GM18909 (cell line): ENCODE data around the gene IL12B.

Experiments used
- ATAC-seq: cut with Tn5 transposase; IDR thresholded peaks from one replicate; pipeline ENCODE4 v1.9.1; 2021; ENCODE audit warnings: mild to moderate bottlenecking; ENCODE audit not compliant: unreplicated experiment, poor library complexity

The IL12B gene

DNA sequence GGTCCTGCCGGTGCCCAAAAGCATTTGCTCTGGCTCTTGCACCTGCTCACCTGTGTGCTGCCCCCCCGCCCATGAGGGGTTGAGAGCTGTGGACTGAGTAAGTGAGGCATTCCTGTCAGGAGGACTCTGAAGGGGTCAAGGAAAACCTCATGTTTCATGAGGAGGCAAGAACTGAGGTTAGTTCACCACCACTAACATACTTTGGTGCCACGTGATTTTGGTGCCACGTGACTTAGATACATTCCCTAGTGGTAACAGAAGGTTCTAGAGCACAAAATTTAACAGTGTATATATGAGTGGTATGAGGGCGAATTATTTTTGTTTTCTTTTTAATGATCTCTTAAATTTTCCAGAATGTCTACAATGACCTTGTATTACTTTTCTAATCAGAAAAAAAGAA, 6.3 kb upstream of the IL12B start:
- no peak for ATAC-seq

DNA sequence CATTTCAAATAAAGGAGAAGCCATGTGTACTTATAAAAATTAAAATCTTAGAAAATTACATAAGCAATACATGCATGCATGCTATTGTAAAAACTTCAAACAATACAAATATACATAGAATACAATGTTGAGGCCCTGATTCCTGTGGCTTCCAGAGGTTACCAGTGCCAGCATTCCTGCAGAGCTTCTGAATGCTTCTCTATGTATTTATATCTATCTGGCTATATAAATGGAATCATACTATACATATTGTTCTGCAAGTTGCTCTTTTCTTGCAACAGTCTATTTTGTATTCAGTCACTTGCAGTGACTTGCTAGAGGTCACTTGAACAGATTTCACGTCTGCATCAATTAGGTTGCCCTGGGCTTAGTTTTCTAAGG, 3.2 kb upstream of the IL12B start:
- ATAC-seq: no peak

DNA sequence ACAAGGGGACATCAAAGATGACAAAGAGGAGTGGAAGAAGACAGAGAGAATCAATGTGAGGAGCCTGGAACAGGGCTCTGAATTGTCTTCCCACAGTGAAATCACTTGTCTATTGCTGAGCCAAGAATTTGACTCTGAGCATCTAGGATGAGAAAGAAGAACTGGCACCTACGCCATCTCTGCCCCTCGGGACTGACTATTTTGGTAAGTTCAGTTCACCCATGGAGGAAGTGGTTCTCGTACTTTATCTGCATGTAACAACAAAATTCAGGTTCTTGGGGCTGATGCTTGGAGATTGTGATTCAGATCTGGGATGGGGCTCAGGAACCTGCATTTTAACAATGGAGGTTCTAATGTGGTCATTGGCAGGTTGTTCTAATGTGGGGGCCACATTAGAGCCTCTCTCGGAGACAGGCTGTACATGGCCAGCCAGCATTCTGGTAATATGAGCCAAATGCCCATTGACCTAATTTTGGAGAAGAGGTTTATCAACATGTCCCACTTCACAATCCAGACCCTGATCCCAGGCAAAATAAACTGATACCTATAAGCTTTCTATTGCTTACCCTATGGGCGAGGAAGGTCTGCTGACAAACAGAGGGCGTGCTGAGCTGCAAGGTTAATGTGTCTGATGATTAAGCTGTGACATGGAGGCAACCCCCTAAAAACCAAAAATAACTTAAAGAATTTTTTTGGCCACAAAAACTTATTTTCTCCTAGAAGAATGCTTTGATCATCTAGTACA, 2.7 kb upstream of the IL12B start:
- ATAC-seq: peak; percentile 42

DNA sequence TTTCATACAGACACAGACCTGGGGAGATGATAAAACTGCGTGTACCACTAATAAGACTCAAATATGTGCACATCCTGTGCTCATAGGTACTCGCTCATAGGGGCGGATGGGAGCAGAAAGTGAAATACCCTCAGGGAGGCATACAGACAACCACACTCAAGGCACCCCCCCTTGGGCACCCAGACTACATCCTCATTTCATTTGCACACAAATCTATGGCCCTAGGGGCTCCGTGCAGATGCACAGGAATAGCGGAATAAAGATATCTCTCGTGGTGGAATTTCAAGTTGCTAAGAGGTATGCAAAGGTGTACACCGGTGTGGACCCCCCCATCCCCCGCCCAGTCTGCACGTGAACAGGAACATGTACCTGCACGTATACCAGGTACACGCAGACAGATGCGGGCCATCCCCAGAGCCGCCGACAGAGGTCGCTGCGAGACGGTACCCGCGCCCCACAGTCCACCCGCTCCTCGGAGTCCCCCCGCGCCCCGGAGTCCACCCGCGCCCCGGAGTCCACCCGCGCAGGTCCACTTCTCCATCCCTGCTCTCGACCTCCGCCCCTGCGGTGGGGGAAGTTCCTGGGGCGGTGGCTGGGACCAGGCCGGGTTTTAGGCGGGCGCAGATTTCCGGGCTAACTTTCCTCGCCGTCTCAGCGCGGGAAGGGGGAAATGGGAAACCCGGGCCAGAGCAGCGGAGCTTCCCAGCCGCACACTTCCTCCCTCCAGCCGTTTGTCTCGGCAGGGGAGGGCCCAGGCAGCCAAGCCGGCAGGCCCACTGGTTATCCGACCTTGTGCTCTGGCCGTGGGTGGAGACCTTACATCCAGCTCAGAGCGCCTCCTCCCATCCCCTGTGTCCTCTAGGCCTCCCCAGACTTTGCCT, 1.0 kb upstream of the IL12B start:
- peak; percentile 66 for ATAC-seq

DNA sequence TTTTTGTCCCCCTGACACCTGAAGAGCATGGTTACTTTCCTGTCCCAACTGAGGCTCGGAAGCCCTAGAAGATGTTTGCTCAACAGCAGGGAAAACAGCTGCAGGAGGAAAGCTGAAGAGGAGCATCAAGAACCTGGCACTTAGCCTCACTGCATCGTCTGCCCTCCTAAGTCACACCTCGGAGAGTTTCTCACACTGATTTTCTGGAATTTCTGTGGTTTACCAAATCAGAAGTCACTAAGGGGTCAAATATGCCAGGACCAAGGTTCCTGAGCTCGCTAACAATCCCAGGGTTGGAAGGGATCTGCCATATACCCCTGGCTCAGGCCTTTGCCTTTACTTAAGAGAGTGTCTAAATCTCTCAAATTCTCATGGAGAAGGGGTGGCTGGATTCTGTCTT, 5.3 kb downstream of the IL12B start:
- ATAC-seq: no peak

DNA sequence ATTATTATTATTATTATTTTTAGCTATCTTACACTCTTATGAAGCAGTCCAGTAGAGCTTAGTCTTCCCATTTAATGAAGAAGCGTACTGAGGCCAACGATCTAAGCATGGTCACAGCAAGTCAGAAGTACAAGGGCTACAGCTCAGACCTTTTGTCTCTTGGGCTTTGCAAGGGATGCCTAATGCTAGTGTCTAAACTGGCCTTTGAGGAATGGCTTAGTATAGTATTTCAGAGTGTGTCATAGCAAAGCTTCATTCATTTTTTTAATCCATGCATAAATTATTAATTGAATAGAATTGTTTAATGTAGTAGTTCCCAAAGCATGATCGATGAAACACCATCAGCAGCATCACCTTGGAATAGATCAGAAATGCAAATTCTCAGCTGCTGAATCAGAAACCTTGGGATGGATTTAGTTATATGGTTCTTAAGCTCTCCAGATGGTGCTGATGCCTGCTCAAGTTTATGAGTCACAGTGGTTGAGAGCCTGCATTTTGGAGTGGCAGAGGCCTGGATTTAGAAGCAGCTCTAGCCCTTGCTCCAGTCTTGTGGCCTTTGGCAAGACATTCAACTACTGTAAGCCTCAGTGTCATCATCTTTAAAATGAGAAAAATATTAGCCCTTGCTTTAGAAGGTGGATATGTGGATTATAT, 6.1 kb downstream of the IL12B start:
- ATAC-seq: no peak

DNA sequence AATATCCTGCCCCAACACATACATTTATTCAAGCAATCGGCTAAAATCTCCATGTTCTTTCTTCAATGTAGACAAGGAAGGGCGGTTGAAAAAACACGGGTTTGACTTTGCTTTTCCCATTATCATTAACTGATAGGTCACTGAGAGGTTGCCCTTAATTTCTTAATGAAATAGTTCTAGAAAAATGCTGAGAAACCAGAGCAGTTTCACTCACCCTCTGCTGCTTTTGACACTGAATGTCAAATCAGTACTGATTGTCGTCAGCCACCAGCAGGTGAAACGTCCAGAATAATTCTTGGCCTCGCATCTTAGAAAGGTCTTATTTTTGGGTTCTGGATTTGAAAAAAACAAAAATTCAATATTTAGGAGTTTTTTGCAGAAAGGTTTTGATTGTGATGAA, 8.1 kb downstream of the IL12B start:
- no peak for ATAC-seq

DNA sequence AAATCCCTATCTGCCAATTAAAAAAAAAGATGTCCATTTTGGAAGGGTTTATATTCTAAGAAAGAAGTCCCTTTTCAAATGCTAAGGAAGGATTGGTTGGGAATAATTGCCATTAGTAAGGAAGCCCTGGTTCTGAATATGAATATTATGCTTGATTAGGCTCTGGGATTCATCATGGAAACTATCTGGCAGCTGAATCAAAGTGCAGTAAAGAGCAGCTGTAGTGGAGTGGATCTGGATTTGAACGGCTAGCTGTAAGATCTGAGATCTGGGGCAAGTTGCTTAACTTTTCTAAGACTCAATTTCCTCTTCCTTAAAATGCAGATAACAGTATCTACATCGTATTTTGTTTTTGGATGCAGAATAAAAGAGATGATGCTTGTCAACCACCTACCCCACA, 10.5 kb downstream of the IL12B start:
- ATAC-seq: no peak

DNA sequence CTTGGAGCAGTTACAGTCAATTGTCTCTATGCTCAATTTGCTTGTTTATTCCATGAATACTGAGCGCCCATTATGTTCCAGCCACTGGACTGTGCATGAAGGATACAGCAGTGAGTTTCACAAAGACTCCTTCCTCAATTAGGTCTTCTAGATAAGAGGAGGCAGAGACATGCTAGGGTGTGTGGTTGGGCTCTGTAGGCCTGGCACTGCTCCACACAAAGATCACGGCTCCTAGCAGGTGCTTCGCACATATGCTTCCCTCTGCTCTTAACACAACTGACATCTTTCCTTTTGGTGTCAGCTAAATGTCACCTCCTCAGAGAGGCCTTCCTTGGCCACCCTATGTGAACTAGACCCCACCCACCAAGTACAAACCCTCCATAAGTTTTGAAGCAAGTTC, 10.9 kb downstream of the IL12B start:
- no peak for ATAC-seq

DNA sequence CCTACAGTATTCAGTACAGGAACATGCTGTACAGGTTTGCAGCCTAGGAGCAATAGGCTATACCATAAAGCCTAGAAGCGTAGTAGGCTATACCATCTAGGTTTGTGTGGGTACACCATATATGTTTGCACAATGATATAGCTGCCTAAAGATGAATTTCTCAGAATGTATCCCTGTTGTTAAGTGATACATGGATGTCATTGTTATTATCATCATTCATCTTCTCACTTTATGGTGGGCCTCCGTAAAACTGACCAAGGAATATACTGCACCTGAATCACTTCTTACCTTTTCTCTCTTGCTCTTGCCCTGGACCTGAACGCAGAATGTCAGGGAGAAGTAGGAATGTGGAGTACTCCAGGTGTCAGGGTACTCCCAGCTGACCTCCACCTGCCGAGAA, 11.8 kb downstream of the IL12B start:
- no peak for ATAC-seq

DNA sequence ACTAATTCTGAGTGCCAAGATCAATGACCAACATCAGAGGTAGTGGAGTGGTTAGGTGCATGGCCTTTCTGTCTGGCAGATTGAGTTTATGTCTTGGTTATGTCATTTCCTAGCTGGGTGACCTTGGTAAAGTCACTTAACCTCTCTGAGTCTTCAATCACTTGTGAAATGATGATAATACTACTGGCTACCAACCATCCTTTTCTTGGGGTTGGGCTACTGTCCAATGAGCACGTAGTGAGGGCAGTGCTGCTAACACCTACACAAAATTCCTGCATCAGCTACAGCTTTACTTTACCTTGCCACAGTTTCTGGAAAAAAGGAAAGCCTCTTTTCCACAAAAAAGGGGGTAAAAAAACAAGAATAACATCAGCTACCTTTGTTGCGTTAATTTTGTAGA, 12.4 kb downstream of the IL12B start:
- ATAC-seq: no peak

DNA sequence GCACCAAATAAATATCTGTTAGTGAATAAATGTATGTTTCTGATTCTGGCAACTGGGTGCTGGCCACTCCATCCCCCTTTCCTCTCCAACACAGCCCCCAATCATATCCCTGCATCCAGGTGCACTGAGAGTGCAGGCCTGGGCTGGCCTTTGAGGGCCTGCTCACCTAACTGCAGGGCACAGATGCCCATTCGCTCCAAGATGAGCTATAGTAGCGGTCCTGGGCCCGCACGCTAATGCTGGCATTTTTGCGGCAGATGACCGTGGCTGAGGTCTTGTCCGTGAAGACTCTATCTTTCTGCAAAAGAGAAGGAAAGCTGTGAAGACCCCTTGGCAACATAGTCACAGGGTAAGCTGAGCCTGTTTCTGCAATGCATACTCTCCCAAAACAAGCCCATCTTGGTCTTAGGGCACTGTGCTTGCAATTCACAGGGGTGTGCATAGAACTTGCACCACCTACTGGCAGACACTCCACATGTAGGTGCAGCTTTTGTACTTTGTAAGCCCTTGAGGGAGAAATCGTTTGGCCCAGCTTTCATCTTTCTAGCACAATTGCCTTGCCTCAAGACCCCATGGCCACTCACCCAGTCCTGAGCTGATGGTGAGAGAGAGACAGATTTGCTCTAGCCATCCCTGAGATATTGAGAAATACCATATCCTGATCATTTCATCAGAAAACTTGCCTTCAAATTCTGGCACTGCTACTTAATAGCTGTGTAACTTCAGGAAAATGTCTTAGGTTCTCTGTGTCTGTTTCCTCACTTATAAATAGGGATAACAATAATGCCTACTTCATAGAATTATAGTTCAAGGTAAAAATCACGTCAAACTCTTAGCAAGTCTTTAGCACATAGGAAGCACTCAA, 13.5 kb downstream of the IL12B start:
- ATAC-seq: peak; percentile 63

DNA sequence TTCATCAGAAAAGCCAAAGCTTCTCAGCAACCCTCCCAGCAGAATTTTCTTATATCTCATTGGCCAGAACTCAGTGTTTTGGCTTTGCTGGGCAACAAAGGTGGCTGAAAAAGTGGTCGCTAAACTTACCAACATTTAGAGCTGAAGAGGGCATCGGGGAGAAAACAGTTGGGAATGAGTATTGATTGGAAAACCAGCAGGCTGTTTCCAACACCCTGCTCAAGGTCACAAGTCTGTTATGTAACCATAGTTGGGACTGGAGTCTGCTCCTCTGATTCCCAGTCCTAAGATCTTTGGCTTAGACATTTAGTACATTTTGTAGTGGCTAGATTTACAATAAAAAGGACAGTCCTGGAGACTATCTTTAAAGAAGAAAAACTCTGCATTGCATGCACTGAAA, 17.1 kb downstream of the IL12B start:
- no peak for ATAC-seq

DNA sequence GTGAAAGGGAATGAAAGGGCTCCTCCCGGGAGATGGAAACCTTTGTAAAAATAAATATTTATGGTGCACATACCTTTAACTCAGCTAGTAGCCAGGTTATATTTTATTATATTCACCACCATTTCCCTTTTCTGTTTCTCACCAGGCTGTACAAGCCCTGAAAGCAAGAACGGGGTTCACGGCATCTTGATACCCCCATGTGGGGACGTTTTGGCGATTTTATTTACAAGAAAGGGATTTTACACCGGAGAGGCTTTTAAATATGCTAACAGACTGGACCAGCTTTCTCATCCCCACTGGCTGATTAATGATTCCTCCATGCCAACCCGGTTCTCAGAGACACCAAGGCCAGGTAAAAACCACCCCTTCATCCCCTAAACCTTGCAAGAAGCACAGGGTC, 19.2 kb downstream of the IL12B start:
- no peak for ATAC-seq

DNA sequence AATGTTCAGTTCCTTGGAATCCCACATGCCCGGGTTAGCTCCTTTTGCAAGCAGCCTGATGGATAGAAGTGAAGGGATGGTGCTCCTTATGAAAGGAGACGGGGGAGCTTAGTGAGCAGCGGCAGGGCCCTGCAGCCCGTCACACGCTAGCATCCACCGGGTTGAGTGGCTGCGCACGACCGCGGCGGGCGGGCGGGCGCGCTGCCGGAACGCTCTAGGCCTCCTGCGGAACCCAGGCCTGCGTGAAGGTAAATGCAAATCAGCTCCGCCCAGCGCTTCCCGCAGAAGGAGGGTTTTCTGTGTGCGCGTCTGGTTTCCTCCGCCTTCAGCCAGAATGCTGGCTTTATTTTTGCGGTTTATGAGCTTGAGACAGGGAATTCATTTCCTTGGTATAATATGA, 19.8 kb downstream of the IL12B start:
- ATAC-seq: no peak

DNA sequence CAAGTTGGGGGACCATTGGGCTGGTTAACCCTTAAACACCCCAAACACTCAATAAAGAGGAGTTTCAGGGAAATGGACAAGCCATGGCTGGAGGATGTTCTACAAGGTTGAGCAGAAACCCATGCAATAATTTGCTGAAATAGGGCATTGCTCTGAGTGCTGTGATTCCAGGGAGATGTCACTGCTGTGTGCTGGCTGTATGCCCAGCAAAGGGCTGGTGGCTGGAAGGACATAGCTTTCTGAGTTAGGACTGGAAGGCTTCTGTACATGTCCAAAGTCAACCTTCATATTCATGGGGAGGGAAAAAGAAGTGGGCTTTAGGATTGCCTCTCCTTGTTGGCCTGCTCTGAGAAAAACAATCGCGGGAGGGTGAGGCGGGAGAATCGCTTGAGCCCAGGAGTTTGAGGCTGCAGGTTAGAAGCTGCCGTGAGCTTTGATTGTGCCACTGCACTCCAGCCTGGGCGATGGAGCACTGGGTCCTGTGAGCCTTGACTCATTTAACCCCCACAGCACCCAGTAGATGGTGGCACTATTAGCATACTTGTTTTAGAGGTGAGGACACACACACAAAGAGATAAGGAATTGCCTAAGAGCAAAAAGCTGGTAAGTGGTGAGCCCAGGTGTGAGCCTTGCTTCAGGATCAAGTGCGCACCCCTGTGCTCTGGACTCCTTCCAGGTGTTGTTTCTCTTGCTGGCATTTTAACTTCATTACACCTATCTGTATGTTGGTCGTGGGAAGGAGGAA, 20.4 kb downstream of the IL12B start:
- ATAC-seq: no peak

DNA sequence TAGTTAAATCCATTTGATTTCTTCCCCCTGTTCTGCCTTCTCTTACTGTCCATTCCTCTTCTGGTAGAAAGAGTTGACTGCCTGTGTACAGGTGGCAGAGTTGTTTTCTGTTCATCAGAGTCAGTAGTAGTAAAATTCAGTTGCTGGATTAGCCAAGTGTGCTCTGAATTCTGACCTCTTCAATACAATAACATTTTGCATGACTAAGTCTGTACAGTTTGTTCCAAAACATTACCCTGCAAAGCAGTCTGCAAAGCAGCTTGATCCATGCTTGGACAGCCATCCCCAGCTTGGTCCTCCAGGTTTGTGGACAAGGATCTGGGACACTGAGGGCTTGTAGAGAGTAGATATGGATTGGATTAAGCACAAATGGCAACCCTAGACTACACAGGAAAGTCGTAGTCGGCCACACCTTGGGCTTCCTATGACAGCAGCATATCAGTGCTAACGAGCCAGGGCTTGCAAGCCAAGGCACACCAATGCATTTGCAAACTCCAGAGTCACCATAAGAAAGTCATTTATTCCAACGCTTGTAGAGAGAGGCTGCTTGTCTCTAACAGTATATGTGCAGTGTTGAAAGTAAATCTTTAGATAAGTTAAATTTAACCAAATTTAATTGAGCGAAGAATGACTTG, 25.2 kb downstream of the IL12B start:
- no peak for ATAC-seq

DNA sequence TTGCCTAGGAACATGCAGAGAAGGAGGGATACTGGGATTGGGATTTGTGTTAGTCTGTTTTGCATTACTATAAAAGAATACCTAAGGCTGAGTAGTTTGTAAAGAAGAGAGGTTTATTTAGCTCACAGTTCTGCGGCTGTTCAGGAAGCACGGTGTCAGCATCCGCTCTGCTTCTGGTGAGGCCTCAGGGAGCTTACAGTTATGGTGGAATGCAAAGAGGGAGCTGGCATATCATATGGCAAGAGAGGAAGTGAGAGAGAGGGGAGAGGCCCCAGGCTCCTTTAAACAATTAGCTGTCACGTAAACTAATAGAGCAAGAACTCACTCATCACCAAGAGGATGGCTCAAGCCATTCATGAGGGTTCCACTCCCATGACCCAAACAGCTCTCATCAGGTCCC, 27.0 kb downstream of the IL12B start:
- no peak for ATAC-seq
